Calu3 (cell line): ENCODE data around the gene FETUB. TPM values are rescaled to one million over a fixed set of nuclear protein-coding genes. Genes with fewer than 3 reads are reported as not detected.

Source experiments
- Bru-seq: library from RNA; stranded (reverse); fragments of 400-500 nt; gene quantifications from one replicate; lab custom pipeline; 2021; lab: Mats Ljungman, UMichigan
- BruChase-seq, 2 experiments: library from RNA; stranded (reverse); fragments of 400-500 nt; gene quantifications; one replicate each; lab custom pipeline; 2021; lab: Mats Ljungman, UMichigan
- BruUV-seq: library from RNA; stranded (reverse); fragments of 400-500 nt; replicated peaks from 2 replicates; lab custom pipeline; 2021; lab: Mats Ljungman, UMichigan
- CTCF ChIA-PET: fragments of 300-600 bp; sonication (Branson Sonifier 250); formaldehyde crosslinking; loops from one replicate; lab custom pipeline; 2022; ENCODE audit warnings: antibody characterized with exemption; lab: Charles Lee
- DNase-seq: peaks from one replicate; pipeline ENCODE4 v3.0.0; 2022
- H3K27ac Mint-ChIP-seq: one replicate; pipeline ENCODE4 v1.8.0; 2022; ENCODE audit warnings: mixed read lengths; ENCODE audit not compliant: unreplicated experiment
- H3K27me3 Mint-ChIP-seq: one replicate; pipeline ENCODE4 v1.8.0; 2022; ENCODE audit warnings: mixed read lengths; ENCODE audit not compliant: unreplicated experiment
- H3K36me3 Mint-ChIP-seq: one replicate; pipeline ENCODE4 v1.8.0; 2022; ENCODE audit warnings: mild to moderate bottlenecking, moderate library complexity, mixed read lengths; ENCODE audit not compliant: insufficient read depth, unreplicated experiment
- H3K4me1 Mint-ChIP-seq: one replicate; pipeline ENCODE4 v1.8.0; 2022; ENCODE audit warnings: mild to moderate bottlenecking, low read depth, mixed read lengths; ENCODE audit not compliant: unreplicated experiment
- H3K4me3 Mint-ChIP-seq: one replicate; pipeline ENCODE4 v1.8.0; 2022; ENCODE audit warnings: mild to moderate bottlenecking, low read depth, moderate library complexity, mixed read lengths; ENCODE audit not compliant: unreplicated experiment
- H3K9me3 Mint-ChIP-seq: one replicate; pipeline ENCODE4 v1.8.0; 2022; ENCODE audit warnings: low read depth, mixed read lengths; ENCODE audit not compliant: unreplicated experiment
- CTCF ChIP-seq: fragments of 200-600 bp; IDR thresholded peaks from one replicate; pipeline ENCODE4 v1.8.0; 2022; ENCODE audit warnings: antibody characterized with exemption; ENCODE audit not compliant: unreplicated experiment
- intact Hi-C: fragments of 100-400 bp; cut with micrococcal nuclease; formaldehyde crosslinking; loops from one replicate; pipeline ENCODE4 v1.10.0; 2022; ENCODE audit not compliant: unreplicated experiment
- long read RNA-seq: library from polyadenylated mRNA; stranded (forward); transcript quantifications from one replicate; pipeline ENCODE4 v2.0.0, GENCODE V29; 2022
- total RNA-seq: library from RNA; stranded (reverse); gene quantifications from 2 replicates; pipeline ENCODE4 v1.2.3, GENCODE V29; 2022

Gene FETUB
- total RNA-seq (not detected in 2 replicates), Bru-seq, nascent RNA (percentile 15 among the genes with signal in this experiment), BruChase-seq, experiment 1, labeled RNA remaining after a 6-hour chase (percentile 5 among the genes with signal in this experiment), BruChase-seq, experiment 2, labeled RNA remaining after a 2-hour chase (percentile 8 among the genes with signal in this experiment)
- long read RNA-seq, partial matches to known transcripts: 0 of 4 reads
- long read RNA-seq, other reads (novel, unspliced or antisense): 4 of 4 reads

- no peak for DNase-seq
- H3K4me3 Mint-ChIP-seq: peak within 1 kb of the TSS; percentile 4
- H3K36me3 Mint-ChIP-seq: peaks cover 5% of the 10 kb centered on the region
- no peaks in the 10 kb centered on the region for H3K27me3 Mint-ChIP-seq
- BruUV-seq: no TSS peak
- intact Hi-C loops: no loop called here
- H3K4me1 Mint-ChIP-seq: peaks cover 53% of the 10 kb centered on the region
- no peak for TF ChIP-seq CTCF
- H3K27ac Mint-ChIP-seq: peak within 1 kb of the TSS; percentile 5
- CTCF ChIA-PET: no interaction called here
- no peaks in the 10 kb centered on the region for H3K9me3 Mint-ChIP-seq
Observed at GRCh38 chr3:186639778-186640472, at the start of gene FETUB. Gene FETUB, plus strand, starts transcription at chr3:186640399. Its CDS starts 62 bp downstream, at chr3:186640461.

- CTCF ChIA-PET: interaction anchor here (0.6 to 3.6 kb wide), 14 partner anchors 9 to 649 kb away, joined by 3 to 61 read pairs (median 6); partner anchors contain the start of genes AHSG and DNAJB11
- no TSS peak for BruUV-seq
- DNase-seq: no peak
- Mint-ChIP-seq H3K4me1 (peaks cover 53% of the 10 kb centered on the region), H3K27me3 (no peaks in the 10 kb centered on the region), H3K36me3 (peaks cover 29% of the 10 kb centered on the region), H3K27ac (peak overlapping the region; percentile 64), H3K4me3 (peak overlapping the region; percentile 36), H3K9me3 (no peaks in the 10 kb centered on the region)
- intact Hi-C loops: loop anchor here (1.0 kb wide), 1 partner anchor 16 kb away; no protein-coding TSS in a partner anchor
- TF ChIP-seq CTCF: no peak
Observed at GRCh38 chr3:186590580-186591295, 49.5 kb upstream of the FETUB start.

- CTCF ChIA-PET: no interaction called here
- Mint-ChIP-seq H3K4me3 (no peak overlapping the region), H3K27ac (no peak overlapping the region), H3K4me1 (peaks cover 67% of the 10 kb centered on the region), H3K27me3 (no peaks in the 10 kb centered on the region), H3K36me3 (peaks cover 18% of the 10 kb centered on the region), H3K9me3 (no peaks in the 10 kb centered on the region)
- no peak for TF ChIP-seq CTCF
- intact Hi-C loops: no loop called here
- DNase-seq: no peak
- no TSS peak for BruUV-seq
Observed at GRCh38 chr3:186592682-186593081, 47.5 kb upstream of the FETUB start.

GRCh38 chr3:186593862-186594261 lies 46.3 kb upstream of the FETUB start:
- DNase-seq: no peak
- Mint-ChIP-seq H3K9me3 (no peaks in the 10 kb centered on the region), H3K4me3 (no peak overlapping the region), H3K27me3 (no peaks in the 10 kb centered on the region), H3K4me1 (peaks cover 70% of the 10 kb centered on the region), H3K36me3 (peaks cover 11% of the 10 kb centered on the region), H3K27ac (no peak overlapping the region)
- CTCF ChIA-PET: no interaction called here
- intact Hi-C loops: no loop called here
- BruUV-seq: no TSS peak
- no peak for TF ChIP-seq CTCF
